Effector CD4-positive, alpha-beta T cell (primary cell): Measurements from ENCODE around the gene OXCT1.

Experiments
- DNase-seq: peaks from one replicate; pipeline ENCODE4 v3.0.0-alpha.2; 2020

OXCT1 gene

DNA sequence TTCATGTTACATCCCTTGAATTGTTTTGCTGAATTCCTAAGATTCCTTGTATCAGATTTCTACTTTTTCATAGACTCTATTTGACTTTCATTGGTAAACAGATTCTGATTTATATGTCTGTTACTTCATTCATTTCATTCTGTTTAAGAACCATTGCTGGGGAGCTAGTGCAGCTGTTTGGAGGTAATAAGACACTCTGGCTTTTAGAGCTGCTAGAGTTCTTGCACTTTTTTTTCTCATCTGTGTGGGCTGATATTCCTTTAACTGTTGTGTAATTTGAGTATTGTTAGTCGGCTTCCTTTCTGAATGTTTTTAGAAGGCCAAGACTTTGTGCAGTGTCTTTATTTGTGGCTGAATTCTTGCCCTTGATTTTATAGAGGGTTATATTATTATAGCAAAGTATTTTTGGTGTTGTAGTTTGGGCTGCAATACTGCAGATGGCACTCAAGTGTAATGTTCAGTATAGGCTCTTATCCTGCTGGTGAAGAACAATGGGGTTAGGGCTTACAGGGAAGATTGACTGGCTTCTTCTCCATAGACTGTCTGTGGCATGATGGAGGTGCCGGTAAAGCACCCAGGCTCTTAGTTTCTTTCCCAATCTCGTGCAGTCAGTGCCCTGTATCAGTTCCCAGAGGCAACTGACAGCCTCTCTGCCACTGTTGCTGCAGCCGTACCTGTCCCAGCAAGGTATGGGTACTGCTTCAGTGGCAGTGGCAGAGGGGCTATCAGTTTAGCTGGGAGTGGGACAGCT is 162.2 kb downstream of the OXCT1 start:
- no peak for DNase-seq

DNA sequence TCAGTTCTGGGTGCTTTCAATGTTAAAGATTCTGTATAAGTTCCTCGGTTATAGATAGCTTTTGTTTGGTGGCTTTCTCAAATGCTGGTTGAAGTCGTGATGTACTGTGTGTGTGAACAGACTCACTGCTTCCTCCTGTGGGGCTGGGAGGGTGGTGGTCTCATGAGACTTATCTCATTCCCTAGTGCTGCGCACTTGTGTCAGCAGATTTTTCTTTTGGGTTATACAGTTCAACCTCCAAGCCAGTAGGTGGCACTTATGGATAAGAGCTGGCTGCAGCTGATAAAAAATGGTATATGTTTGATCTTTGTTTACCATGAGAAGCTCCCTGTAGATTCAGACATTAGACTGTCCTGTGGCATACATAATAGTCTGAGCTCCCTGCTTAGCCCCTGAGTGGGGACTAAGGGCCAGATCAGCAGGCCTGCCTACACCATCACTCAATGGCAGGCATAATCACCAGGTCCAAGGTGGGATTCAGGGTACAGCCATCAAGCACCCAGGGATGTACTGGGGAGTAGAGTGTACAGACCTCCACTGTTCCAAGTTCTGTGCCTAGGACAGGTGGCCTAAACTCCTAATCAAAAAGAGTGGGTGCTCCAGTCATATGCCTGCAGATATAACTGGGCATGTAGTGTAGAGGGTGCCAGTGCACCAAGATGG is 174.2 kb downstream of the OXCT1 start:
- no peak for DNase-seq

DNA sequence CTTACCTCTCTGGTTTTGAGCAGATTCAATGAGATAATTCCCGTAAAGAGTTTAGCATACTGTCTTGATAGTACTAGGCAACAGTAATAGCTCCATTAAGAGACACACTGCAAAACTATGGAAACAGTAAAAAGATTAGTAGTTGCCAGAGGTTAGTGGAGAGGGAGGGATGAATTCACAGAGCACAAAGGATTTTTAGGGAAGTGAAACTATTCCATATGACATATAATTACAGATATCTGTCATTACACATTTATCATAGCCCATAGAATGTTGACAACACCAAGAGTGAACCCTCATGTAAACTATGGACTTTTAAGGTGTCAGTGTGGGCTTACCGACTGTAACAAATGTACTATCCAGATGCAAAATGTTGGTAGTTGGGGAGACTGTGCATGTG is 183.5 kb downstream of the OXCT1 start:
- no peak for DNase-seq

GRCh38 chr5:41686191-41686590 is 184.0 kb downstream of the OXCT1 start:
- DNase-seq, result no peak

DNA sequence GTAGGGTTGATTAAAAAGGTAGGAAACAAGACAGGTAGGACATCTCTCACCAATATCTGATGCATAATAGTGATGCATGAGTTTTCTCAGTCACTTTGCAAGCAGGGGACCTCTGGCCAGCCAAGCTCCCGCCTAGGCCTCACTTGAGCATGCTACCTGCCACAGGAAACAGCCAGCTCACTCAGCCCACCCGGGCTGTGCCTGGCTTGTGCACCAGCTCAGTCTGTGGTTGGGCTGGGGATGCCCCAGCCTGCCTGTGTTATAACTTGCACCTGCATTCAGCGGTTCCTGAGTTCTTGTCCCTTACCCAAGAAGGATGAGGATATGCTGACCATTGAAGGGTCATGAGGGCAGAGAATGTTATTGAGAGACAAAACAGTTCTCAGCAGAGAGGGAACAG is 187.0 kb downstream of the OXCT1 start:
- DNase-seq, result no peak

DNA sequence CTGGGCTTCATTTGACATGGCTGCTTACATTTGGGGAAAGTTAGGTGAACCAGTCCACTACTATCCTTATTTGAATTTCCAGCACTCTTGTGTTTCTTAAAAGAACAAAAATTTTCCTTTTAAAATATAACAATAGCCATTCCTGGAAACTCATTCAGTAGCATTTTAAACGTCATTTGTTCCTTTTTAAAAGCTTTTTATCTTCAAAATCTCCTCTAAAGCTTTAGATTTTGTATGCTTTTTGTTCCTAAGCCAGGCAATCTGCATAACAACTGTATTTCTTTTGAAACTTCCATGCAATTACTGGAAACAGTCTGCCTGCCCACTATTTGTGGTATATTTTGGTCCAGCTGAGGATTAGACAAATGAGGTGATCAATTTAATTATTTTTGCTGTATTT is 187.6 kb downstream of the OXCT1 start:
- no peak for DNase-seq

DNA sequence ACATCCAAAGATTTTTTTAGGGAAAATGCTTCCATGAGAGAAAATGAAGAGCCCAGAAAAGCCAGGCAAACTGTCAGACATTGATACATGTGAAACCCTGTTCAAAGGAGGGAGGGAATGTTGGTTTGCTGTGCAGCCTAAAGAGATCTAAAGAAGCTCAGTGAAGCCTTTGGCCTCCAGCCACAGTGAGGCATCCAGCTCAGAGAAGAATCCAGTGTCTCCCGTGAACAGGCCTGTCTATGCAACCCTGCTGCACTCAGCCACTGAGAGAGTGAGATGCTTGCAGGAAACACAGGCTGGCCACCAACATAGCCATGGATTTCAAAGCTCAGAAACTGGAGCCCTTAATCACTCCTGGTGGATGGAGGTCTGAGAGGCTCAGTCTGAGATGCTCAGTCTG is 188.4 kb downstream of the OXCT1 start:
- no peak for DNase-seq
